Endothelial cell of umbilical vein (primary cell): ENCODE data around the gene KMT2C. TPM values are rescaled to one million over a fixed set of nuclear protein-coding genes. Genes with fewer than 3 reads are reported as not detected.
"Not testable (repeated sequence)": the region's sequence is repeated elsewhere in the genome, so short reads cannot be mapped to it uniquely, and the experiment has no call there.

Experiments used
- BruUV-seq: library from RNA; stranded (reverse); fragments of 400-500 nt; replicated peaks from 2 replicates; lab custom pipeline; 2021; lab: Mats Ljungman, UMichigan
- CTCF ChIA-PET: fragments of 300-600, 350-600 bp; sonication (Branson Sonifier 250); formaldehyde crosslinking; loops from one replicate; lab custom pipeline; 2021; ENCODE audit warnings: antibody characterized with exemption, inconsistent platforms; lab: Charles Lee
- POLR2A ChIA-PET: fragments of 300-600, 350-600 bp; sonication (Branson Sonifier 250); formaldehyde crosslinking; loops from one replicate; lab custom pipeline; 2021; ENCODE audit warnings: antibody characterized with exemption, inconsistent platforms; lab: Charles Lee
- DNase-seq: peaks from one replicate; pipeline ENCODE4 v3.0.0-alpha.2; 2011; ENCODE audit warnings: low read depth, low spot score
- FAIRE-seq: peaks from 2 replicates; lab custom pipeline; 2011; peaks lifted over from hg19 to GRCh38; lab: Jason Lieb, UNC
- H2AFZ ChIP-seq: 2 replicates; pipeline ENCODE4 v1.6.0; 2012; ENCODE audit warnings: low read depth, low read length, control low read depth, inconsistent platforms
- H3K27ac ChIP-seq: 2 replicates; pipeline ENCODE4 v1.5.1; 2011; ENCODE audit warnings: low read depth, mild to moderate bottlenecking, control low read depth, low read length, moderate library complexity; ENCODE audit not compliant: insufficient read depth
- H3K27me3 ChIP-seq, 2 experiments: 2 replicates each; pipeline versions ENCODE4 v1.6.0 to v1.6.1; 2011; ENCODE audit warnings: low read length in 2 of 2, mixed read lengths in 1 of 2; ENCODE audit not compliant: control insufficient read depth in 2 of 2, insufficient read depth in 2 of 2
- H3K36me3 ChIP-seq, 2 experiments: 2 replicates in 1 of 2; 3 replicates in 1 of 2; pipeline ENCODE4 v1.5.1; 2011; ENCODE audit warnings: low read length in 2 of 2, mild to moderate bottlenecking in 1 of 2, moderate library complexity in 1 of 2; ENCODE audit not compliant: control insufficient read depth in 2 of 2, insufficient read depth in 2 of 2; ENCODE audit errors: extremely low read depth in 1 of 2
- H3K4me1 ChIP-seq: 3 replicates; pipeline ENCODE4 v1.5.1; 2011; ENCODE audit warnings: mild to moderate bottlenecking, low read length; ENCODE audit not compliant: control insufficient read depth, insufficient read depth; ENCODE audit errors: extremely low read depth
- H3K4me2 ChIP-seq: 2 replicates; pipeline ENCODE4 v1.6.1; 2011; ENCODE audit warnings: low read length, control low read depth, mixed read lengths; ENCODE audit not compliant: insufficient read depth
- H3K4me3 ChIP-seq, 3 experiments: fragments of 200-600 bp in 1 of 3; sonication (generic), shearing (Covaris generic) in 1 of 3; replicated peaks in 1 of 3; 2 replicates each; pipeline ENCODE4 v1.5.1; 2011 to 2016; ENCODE audit warnings: control low read depth in 3 of 3, low read length in 3 of 3, mild to moderate bottlenecking in 2 of 3, inconsistent platforms in 1 of 3, low read depth in 1 of 3, moderate library complexity in 1 of 3; ENCODE audit not compliant: insufficient read depth in 1 of 3
- H3K79me2 ChIP-seq: 2 replicates; pipeline ENCODE4 v1.6.0; 2012; ENCODE audit warnings: low read length, inconsistent platforms; ENCODE audit not compliant: control insufficient read depth, insufficient read depth
- H3K9ac ChIP-seq: replicated peaks from 2 replicates; pipeline ENCODE3; 2011; ENCODE audit warnings: low read length, control low read depth; ENCODE audit not compliant: insufficient read depth; ENCODE audit errors: extremely low read depth
- H3K9me1 ChIP-seq: replicated peaks from 3 replicates; pipeline ENCODE4 v1.6.0; 2011; ENCODE audit warnings: mild to moderate bottlenecking, low read length; ENCODE audit not compliant: control insufficient read depth, insufficient read depth; ENCODE audit errors: extremely low read depth
- H3K9me3 ChIP-seq: replicated peaks from 2 replicates; pipeline ENCODE4 v1.5.1; 2012; ENCODE audit warnings: low read length, inconsistent platforms; ENCODE audit not compliant: control insufficient read depth, insufficient read depth
- H4K20me1 ChIP-seq: replicated peaks from 2 replicates; pipeline ENCODE3; 2011; ENCODE audit warnings: mild to moderate bottlenecking, low read length; ENCODE audit not compliant: control insufficient read depth, insufficient read depth; ENCODE audit errors: extremely low read depth
- dilution Hi-C: fragments of 300-500 bp; cut with MboI; formaldehyde crosslinking; loops from one replicate; pipeline ENCODE4 v1.15.0; 2019; ENCODE audit warnings: low sequenced_read_pairs; ENCODE audit not compliant: extremely low pct_ligation_motif_present
- intact Hi-C: fragments of 100-400 bp; cut with micrococcal nuclease; formaldehyde crosslinking; loops from one replicate; pipeline ENCODE4 v1.10.0; 2022
- polyA plus RNA-seq, 4 experiments: library from polyadenylated mRNA; depleted of rRNA in 3 of 4; stranded (reverse) in 3 of 4; unstranded in 1 of 4; fragments of >200 nt; gene quantifications; 2 replicates each; pipeline versions ENCODE4 v1.2.1 to v1.2.3, GENCODE V29; 2011 to 2012; ENCODE audit warnings: missing spikeins in 1 of 4
- total RNA-seq: library from RNA; stranded (reverse); gene quantifications from 2 replicates; pipeline ENCODE4 v1.2.3, GENCODE V29; 2021

KMT2C gene
- total and polyA plus RNA-seq, 2 donors (not counting 3 experiments of a cell fraction or from before 2014, with no cell fraction given), result 8.0 to 53.7 TPM

- H3K9ac ChIP-seq, H2AFZ ChIP-seq, BruUV-seq, CTCF ChIA-PET, H3K27ac ChIP-seq, H3K9me1 ChIP-seq, dilution Hi-C loops, H4K20me1 ChIP-seq, H3K9me3 ChIP-seq, H3K79me2 ChIP-seq, DNase-seq, POLR2A ChIA-PET, H3K4me1 ChIP-seq, H3K36me3 ChIP-seq, FAIRE-seq, H3K4me2 ChIP-seq, H3K27me3 ChIP-seq, H3K4me3 ChIP-seq, intact Hi-C loops: not testable (repeated sequence)
These were observed 150.8 kb downstream of the KMT2C start for GRCh38 chr7:152284998-152285397.

GRCh38 chr7:152277687-152278086 lies 158.1 kb downstream of the KMT2C start:
- H3K9ac ChIP-seq, H3K4me2 ChIP-seq, H3K4me1 ChIP-seq, H3K27me3 ChIP-seq, DNase-seq, intact Hi-C loops, BruUV-seq, H4K20me1 ChIP-seq, H3K9me3 ChIP-seq, dilution Hi-C loops, H3K9me1 ChIP-seq, H3K27ac ChIP-seq, H3K36me3 ChIP-seq, H3K79me2 ChIP-seq, H2AFZ ChIP-seq, CTCF ChIA-PET, POLR2A ChIA-PET, FAIRE-seq, H3K4me3 ChIP-seq: not testable (repeated sequence)

- H3K9me1 ChIP-seq, CTCF ChIA-PET, dilution Hi-C loops, H3K36me3 ChIP-seq, H3K4me1 ChIP-seq, POLR2A ChIA-PET, H3K9me3 ChIP-seq, intact Hi-C loops, BruUV-seq, H3K27ac ChIP-seq, FAIRE-seq, H3K4me2 ChIP-seq, H3K79me2 ChIP-seq, H3K9ac ChIP-seq, H3K4me3 ChIP-seq, H4K20me1 ChIP-seq, H2AFZ ChIP-seq, H3K27me3 ChIP-seq: not testable (repeated sequence)
- peak; percentile 15 for DNase-seq
These were observed 165.4 kb downstream of the KMT2C start for GRCh38 chr7:152270427-152270826.

GRCh38 chr7:152266859-152267258 lies 168.9 kb downstream of the KMT2C start:
- dilution Hi-C loops, H3K9ac ChIP-seq, H3K9me1 ChIP-seq, intact Hi-C loops, POLR2A ChIA-PET, H3K4me2 ChIP-seq, DNase-seq, H4K20me1 ChIP-seq, CTCF ChIA-PET, H3K79me2 ChIP-seq, H3K27me3 ChIP-seq, H3K36me3 ChIP-seq, BruUV-seq, H2AFZ ChIP-seq, H3K4me3 ChIP-seq, H3K9me3 ChIP-seq, H3K4me1 ChIP-seq, FAIRE-seq, H3K27ac ChIP-seq: not testable (repeated sequence)
